Inferior parietal cortex (tissue), 1 donor: ENCODE measurements around the gene ARHGAP25.
A peak's percentile ranks its signal among the peaks of the same experiment; 100 is the strongest.

Experiments used
- DNase-seq: peaks from one replicate; pipeline ENCODE4 v3.0.0-alpha.2; 2016; ENCODE audit errors: extremely low spot score

ARHGAP25 gene

GRCh38 chr2:68734688-68735525 lies at the start of gene ARHGAP25:
Gene ARHGAP25, plus strand, starts transcription at chr2:68734811. Its CDS starts 389 bp downstream, at chr2:68735200.
- no peak for DNase-seq

- no peak for DNase-seq
Observed at GRCh38 chr2:68686178-68686577, 48.4 kb upstream of the ARHGAP25 start.

GRCh38 chr2:68687018-68687417 lies 47.6 kb upstream of the ARHGAP25 start:
- no peak for DNase-seq

- no peak for DNase-seq
Observed at GRCh38 chr2:68689553-68690537, 44.8 kb upstream of the ARHGAP25 start.

- no peak for DNase-seq
Observed at GRCh38 chr2:68690851-68691250, 43.8 kb upstream of the ARHGAP25 start.

GRCh38 chr2:68692511-68692910 lies 42.1 kb upstream of the ARHGAP25 start:
- DNase-seq: no peak

- DNase-seq: no peak
Observed at GRCh38 chr2:68693951-68694350, 40.7 kb upstream of the ARHGAP25 start.

- no peak for DNase-seq
Observed at GRCh38 chr2:68695971-68696370, 38.6 kb upstream of the ARHGAP25 start.

GRCh38 chr2:68696554-68696953 lies 38.1 kb upstream of the ARHGAP25 start:
- no peak for DNase-seq

- no peak for DNase-seq
Observed at GRCh38 chr2:68698567-68699377, 35.8 kb upstream of the ARHGAP25 start.

- no peak for DNase-seq
Observed at GRCh38 chr2:68700560-68700959, 34.1 kb upstream of the ARHGAP25 start.

GRCh38 chr2:68706637-68707036 lies 28.0 kb upstream of the ARHGAP25 start:
- DNase-seq: no peak

GRCh38 chr2:68708629-68709028 lies 26.0 kb upstream of the ARHGAP25 start:
- DNase-seq: no peak

GRCh38 chr2:68709421-68709911 lies 25.1 kb upstream of the ARHGAP25 start:
- DNase-seq: peak; percentile 68

- DNase-seq: no peak
Observed at GRCh38 chr2:68710336-68710735, 24.3 kb upstream of the ARHGAP25 start.

GRCh38 chr2:68710756-68711155 lies 23.9 kb upstream of the ARHGAP25 start:
- no peak for DNase-seq

GRCh38 chr2:68714866-68715265 lies 19.7 kb upstream of the ARHGAP25 start:
- no peak for DNase-seq

GRCh38 chr2:68715353-68716041 lies 19.1 kb upstream of the ARHGAP25 start:
- no peak for DNase-seq

- DNase-seq: no peak
Observed at GRCh38 chr2:68716604-68717304, 17.9 kb upstream of the ARHGAP25 start.

- no peak for DNase-seq
Observed at GRCh38 chr2:68717305-68717661, 17.3 kb upstream of the ARHGAP25 start.
